LHCN-M2 (cell line): ENCODE results near the gene WRAP53. TPM values are rescaled to one million over a fixed set of nuclear protein-coding genes. Genes with fewer than 3 reads are reported as not detected.
"Not testable (repeated sequence)": the region's sequence is repeated elsewhere in the genome, so short reads cannot be mapped to it uniquely, and the experiment has no call there.

Experiments used
- DNase-seq: peaks from one replicate; pipeline ENCODE4 v3.0.0-alpha.2; 2012; ENCODE audit warnings: low read depth
- polyA plus RNA-seq: library from polyadenylated mRNA; unstranded; fragments of >200 nt; gene quantifications from one replicate; pipeline ENCODE4 v1.2.1, GENCODE V29; 2012; ENCODE audit warnings: missing spikeins
- total RNA-seq: library from RNA; depleted of rRNA; stranded (reverse); fragments of >200 nt; gene quantifications from 2 replicates; pipeline ENCODE4 v1.2.3, GENCODE V29; 2014; rRNA removed

The WRAP53 gene
- total RNA-seq, result 18.2 and 20.0 TPM in 2 replicates
- polyA plus RNA-seq, result 13.2 TPM

DNA sequence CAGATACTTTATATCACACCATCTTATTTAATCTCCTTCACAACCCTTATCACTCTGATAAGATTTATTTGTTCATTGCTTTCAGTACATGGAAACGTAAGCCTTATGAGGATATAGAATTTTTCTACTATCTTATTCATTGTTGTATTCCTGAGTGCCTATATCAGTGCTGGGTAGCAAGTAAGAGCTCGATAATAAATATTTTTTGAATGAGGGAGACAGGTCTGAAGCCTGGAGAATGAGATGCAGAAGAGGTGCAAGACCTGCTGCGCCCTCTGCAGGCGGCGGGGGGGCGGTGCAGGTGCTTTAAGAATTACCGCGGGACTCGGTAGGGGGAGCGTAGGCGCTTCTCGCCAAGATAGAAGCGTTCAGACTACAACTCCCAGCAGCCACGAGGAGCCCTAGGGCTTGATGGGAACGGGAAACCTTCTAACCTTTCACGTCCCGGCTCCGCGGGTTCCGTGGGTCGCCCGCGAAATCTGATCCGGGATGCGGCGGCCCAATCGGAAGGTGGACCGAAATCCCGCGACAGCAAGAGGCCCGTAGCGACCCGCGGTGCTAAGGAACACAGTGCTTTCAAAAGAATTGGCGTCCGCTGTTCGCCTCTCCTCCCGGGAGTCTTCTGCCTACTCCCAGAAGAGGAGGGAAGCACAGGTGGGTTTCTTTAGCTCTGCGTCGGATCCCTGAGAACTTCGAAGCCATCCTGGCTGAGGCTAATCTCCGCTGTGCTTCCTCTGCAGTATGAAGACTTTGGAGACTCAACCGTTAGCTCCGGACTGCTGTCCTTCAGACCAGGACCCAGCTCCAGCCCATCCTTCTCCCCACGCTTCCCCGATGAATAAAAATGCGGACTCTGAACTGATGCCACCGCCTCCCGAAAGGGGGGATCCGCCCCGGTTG is at the start of gene WRAP53:
Gene WRAP53, plus strand, starts transcription at position 570 of the 900 bp plus-strand sequence. Its CDS starts 172 bp downstream, at position 742.
- DNase-seq, result peak; percentile 99

DNA sequence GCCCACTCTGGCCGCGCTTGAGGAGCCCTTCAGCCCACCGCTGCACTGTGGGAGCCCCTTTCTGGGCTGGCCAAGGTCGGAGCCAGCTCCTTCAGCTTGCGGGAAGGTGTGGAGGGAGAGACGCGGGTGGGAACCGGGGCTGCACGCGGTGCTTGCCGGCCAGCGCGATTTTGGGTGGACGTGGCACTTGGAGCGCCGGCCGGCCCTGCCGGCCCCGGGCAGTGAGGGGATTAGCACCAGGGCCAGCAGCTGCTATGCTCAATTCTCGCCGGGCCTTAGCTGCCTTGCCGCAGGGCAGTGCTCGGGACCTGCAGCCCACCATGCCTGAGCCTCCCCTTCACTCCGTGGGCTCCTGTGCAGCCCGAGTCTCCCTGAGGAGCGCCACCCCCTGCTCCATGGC is 47.5 kb upstream of the WRAP53 start:
- no peak for DNase-seq

DNA sequence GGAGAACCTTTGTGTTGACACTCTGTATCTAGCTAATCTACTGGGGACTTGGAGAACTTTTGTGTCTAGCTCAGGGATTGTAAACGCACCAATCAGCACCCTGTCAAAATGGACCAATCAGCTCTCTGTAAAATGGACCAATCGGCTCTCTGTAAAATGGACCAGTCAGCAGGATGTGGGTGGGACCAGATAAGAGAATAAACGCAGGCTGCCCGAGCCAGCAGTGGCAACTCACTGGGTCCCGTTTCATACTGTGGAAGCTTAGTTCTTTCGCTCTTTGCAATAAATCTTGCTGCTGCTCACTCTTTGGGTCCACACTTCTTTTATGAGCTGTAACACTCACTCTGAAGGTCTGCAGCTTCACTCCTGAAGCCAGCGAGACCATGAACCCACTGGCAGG is 46.6 kb upstream of the WRAP53 start:
- not testable (repeated sequence) for DNase-seq

DNA sequence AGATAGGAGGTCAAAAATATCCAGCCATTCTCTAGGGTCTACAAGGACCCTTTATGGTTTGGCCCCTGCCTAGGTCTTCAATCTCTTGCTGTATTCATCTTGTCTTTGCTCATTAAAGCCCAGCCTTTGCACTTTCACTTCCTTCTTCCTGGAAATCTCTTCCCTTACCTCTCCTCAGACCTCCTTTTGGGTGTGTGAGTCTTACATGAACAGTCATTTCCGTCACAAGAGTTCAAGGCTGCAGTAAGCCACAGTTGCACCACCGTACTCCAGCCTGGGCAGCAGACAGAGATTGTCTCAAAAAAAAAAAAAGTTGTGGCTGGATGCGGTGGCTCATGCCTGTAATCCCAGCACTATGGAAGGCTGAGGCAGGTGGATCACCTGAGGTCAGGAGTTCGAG is 43.5 kb upstream of the WRAP53 start:
- DNase-seq, result no peak

DNA sequence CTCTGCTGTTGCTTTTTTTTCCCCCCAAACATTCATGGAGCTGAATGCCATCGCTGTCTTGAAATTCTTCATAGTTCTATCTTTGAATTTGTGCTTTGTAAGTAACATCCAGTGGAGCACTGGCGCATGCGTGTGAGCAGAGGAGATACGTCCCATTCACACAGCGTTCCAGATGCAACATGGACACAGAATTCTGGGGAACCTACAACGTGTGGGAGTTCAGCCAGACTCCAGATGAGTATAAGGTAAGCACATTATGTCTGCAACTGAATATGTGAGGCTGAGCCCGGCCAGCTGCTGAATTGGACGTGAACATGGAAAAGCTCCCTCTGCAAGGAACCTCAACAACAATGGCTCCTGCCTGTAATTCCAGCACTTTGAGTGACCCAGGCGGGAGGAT is 41.8 kb upstream of the WRAP53 start:
- DNase-seq, result no peak

DNA sequence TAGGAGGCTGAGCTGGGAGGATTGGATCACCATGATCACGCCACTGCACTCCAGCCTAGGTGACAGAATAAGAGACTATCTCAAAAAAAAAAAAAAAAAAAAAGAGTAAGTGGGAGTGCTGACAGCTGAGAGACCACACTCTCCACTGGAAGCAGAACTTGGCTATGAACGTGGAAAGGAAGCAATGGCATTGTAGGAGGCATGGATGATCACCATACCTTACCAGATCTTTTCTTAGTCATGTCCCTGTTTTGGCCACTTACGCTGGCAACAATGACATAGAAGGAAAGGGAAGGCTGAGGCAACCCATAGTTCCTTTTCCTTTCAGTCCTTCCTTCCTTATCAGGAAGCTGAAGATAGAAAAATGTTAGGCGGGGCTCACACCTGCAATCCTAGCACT is 41.3 kb upstream of the WRAP53 start:
- DNase-seq, result no peak

DNA sequence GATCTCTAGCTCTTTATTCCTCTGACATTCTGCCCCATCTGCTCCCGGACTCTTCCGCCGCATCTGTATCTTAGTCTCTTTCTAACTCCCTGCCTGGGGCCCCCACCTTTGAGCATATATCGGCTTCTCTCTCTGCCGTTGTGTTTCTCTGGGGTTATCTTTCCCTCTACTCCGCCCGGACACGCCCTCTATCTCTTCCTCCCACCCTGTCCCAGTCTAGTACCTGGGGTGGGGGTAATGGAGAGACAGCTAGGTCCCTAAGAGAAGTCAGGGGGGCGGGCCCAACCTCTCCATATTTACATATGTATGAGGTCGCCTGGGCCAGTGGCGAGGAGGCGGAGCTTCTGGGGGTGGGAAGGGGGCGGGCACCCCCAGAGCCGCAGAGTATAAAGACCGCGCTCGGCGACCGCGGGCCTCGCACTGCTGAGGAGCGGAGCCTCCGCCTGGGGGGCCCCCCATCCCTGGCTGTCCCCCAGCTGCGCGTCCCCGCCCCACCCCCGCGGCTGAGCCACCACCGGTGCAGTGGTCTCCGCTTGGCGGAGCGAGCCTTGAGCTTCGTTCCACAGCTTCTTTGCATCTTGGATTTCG is 37.7 kb upstream of the WRAP53 start, which contains the start of gene ATP1B2:
Gene ATP1B2, plus strand, starts transcription at position 418 of the 588 bp plus-strand sequence. CDS start 593 bp downstream, outside the sequence.
- DNase-seq, result no peak

DNA sequence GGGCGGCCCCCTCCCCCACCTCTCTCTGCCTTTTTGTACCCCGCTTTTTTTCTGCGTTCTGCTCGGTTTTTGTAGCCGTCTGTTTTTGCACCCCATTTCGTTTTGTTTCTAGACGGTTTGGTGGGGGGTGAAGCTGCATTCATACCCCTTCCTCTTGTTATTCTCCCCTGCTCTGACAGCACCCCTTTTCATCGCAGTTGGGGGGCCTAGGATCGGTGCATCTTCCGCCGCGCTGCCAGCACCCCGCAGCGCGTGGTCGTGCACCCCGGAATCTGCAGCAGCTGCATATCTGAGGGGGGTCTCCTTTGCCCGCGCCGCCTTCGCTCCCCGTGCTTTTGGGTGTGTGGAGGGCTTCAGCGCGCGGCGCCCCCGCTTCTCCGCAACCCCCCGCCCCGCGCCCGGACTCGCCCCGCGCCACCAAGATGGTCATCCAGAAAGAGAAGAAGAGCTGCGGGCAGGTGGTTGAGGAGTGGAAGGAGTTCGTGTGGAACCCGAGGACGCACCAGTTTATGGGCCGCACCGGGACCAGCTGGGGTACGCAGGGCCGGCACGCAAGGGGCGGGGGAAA is 37.1 kb upstream of the WRAP53 start:
- no peak for DNase-seq

DNA sequence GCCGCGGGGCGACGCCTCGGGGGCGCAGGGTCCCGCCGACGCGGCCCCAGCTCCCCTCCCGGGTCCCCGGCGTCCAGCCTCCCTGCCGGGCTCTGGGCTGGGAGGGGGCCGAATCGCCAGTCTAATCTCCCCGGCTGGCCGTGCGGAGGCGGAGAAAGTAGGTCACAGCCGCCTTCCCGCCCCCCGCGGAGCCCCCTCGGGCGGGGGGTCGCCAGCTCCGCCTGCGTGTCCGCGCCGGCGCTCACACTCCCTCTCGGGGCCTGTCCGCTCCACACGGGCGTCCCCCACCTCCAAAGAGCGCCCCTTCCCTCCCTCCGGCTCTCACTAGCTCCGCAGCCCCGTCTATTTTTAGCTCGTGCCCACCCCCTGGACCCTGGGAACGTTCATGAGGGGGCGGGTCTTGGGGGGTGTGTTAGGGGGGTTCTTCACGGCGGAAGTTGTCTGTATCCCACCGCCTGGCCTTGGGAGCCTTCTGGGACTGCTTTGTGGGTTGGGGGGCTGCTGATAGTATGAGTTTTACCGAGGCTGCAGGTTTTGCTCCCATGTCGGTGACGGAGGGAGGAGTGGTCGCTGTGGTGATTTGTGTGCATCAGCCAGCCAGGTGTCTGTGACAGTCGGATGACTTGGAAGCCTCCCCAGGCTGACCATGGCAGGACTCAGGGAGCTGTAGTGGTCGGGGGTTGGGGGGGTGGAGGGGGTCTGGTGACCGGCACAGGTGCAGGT is 36.5 kb upstream of the WRAP53 start:
- no peak for DNase-seq

DNA sequence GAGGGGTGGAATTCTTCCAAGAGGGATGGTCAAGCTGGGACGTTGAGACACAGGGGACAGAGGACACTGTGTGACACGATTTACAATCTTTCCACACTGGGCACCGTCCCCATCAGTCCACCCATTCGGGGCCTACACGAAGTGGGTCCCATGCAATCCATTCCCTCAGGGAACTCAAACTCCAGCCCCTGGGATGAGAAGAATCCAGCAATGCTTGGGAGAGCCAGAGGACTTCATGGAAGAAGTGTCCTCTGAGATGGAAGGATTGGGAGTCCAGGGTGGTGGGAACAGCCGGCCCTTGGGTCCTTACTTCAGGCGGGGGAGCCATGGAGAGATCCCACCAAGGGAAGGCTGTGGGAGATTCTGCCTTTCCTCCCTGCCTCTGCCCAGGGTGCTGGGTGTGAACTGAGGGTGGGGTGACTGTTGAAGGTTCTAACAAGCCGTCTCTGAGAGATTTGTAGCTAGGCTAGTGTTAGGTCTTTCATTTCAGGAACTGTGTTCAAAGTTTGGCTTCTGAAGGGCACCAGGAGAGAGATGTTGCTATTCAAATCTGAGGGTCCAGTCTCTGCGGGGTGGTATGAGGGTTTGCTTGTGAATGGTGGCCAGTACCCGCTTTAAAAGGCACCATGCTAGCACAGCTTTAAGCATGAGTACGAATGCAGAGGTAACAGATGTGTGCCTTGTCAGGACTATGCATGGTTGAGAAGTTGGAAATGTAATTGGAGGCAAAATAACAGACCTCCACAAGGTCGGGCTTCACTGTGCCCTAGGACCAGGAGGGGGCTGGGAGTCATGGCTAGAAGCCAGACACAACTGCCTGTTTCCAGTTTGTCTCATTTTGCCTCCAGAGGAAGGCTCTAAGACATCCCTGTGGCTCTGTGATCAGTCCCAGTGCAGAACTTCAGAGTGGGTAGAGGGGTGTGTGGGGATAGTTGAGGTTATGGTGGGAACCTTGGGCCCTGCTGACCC is 35.6 kb upstream of the WRAP53 start:
- DNase-seq, result no peak

DNA sequence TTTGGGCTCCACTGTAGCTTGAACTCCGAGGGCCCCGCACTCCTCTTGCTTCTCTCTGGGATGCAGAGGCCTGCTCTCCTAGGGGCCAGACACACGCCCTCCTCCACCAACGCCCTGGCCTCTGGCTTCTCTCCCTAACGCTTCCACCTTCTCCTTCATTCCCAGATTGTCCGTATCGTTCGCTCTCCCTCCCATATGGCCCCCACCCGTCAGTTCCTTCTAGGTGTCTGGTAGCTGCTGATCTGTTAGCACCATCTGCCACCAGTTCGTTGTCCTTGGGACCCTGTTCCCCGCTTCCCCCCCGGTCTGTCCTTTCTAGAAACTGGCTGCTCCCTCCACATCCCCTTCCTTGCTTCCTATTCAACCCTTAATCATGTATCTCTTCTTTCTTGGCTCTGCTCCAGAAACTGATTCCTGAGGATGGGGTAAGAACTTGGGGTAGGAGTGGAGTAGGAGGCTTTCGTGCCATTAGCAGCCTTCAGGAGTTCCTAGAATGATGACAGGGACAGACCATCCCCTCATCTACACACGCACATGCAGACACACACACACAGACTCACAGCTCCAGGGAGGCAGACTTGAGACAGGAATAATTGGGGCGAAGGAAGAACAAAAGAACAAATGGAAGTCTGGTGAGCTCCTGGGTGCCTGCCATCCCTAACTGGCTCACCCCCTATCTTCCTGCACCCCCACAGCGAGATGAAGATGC is 33.3 kb upstream of the WRAP53 start:
- DNase-seq, result no peak

DNA sequence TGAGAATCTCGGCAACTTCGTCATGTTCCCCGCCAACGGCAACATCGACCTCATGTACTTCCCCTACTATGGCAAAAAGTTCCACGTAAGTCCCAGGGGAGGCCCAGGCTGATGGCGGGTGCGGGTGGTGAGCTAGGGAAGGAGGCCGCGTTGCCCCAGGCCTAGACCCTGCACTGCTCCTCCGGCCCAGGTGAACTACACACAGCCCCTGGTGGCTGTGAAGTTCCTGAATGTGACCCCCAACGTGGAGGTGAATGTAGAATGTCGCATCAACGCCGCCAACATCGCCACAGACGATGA is 32.8 kb upstream of the WRAP53 start:
- no peak for DNase-seq

DNA sequence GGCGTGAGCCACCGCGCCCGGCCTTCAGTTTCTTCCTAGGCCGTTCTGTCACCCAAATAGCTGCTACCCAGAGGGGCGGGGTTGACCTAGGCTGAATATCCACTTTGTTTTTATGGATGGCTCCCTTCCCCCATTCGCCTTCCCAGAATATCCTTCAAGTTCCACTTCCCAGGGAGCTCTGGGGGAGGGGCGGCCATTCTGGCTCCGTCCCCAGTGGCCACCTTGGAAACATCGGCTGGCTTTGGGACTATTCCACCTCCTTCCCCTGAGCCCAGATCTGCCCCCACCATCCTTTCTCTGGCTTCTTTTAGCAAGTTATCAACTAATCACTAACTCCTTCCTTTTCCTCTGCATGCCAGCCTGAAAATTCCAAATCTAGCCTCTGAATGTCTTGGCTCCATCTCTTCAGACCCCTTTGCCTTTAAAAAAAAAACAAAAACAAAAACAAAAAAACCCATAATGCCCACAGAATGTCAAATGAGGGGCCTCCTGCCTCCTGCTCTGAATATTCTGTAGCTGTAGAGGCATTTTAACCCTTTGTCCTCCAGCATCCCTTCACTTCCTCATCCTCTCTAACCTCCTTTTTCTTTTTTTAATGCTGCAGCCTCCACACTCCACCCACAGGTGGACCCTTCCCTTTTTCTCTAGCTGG is 31.2 kb upstream of the WRAP53 start:
- no peak for DNase-seq

DNA sequence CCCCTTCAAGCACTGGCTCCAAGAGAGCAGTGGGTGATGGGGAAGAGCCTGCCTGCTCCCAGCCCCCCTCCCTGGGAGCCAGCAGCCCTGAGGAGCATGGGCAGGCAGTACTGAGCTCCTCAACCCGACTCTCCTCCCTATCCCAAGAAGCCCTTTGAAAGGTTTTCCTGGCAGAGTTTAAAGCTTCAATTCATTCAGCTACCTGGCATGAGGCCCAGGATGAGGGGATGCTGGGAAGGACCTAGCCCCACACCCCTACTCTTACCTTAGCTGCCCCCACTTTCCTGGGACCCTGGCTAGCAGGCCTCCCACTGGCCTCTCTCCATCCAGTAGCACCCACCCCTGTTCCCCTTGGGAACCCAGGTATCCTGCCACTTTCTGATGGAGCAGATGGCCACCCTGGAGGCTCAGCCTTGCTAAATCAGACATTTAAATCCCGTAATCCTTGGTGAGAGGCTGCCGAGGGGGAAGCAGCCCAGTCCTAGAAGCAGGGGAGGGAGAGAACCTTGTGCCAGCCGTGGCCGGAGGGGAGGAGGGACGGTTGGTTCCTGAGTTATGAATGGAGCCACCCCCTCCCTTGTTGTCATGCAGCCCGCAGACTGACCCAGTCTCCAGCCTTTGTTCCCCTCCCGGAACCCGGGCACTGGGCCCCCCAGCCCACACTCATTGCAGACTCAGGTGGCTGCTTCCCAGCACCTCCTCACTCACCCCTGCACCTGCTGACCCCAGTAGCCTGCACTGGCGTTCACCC is 20.4 kb upstream of the WRAP53 start:
- DNase-seq, result no peak

DNA sequence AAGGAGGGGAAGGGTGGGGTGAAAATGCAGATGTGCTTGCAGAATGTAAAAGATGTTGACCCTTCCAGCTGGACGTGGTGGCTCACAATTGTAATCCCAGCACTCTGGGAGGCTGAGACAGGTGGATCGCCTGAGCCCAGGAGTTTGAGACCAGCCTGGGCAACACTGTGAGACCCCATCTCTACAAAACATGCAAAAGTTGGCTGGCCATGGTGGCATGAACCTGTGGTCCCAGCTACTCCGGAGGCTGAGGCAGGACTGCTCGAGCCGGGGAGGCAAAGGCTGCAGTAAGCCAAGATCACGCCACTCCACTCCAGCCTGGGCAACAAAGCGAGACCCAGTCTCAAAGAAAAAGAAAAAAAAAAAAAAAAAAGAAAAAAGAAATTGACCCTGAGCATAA is 19.8 kb upstream of the WRAP53 start:
- no peak for DNase-seq

DNA sequence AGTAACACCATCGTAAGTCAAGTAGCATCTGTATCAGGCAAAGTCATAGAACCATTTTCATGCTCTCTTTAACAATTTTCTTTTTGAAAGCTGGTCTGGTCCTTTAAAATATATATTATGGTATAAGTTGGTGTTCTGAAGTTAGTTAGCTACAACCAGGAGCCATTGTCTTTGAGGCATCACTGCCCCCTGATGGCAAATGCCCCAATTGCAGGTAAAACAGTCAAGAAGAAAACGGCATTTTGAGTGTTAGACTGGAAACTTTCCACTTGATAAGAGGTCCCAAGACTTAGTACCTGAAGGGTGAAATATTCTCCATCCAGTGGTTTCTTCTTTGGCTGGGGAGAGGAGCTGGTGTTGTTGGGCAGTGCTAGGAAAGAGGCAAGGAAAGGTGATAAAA is 15.0 kb upstream of the WRAP53 start:
- peak; percentile 23 for DNase-seq

DNA sequence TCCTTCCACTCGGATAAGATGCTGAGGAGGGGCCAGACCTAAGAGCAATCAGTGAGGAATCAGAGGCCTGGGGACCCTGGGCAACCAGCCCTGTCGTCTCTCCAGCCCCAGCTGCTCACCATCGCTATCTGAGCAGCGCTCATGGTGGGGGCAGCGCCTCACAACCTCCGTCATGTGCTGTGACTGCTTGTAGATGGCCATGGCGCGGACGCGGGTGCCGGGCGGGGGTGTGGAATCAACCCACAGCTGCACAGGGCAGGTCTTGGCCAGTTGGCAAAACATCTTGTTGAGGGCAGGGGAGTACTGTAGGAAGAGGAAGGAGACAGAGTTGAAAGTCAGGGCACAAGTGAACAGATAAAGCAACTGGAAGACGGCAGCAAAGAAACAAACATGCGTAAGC is 13.3 kb upstream of the WRAP53 start:
- no peak for DNase-seq

DNA sequence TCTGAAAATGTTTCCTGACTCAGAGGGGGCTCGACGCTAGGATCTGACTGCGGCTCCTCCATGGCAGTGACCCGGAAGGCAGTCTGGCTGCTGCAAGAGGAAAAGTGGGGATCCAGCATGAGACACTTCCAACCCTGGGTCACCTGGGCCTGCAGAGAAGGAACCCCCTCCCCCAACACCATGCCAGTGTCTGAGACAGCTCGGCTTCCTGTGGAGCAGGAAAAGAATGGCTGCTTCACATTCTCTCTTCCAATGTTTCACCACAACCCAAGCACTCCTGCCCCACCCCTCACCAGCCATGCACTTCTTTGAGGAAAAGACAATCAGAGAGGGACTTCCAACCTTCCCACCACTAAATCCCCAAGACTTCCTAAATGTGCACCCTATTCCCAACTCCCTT is 11.7 kb upstream of the WRAP53 start:
- DNase-seq, result no peak
